Neural cell (in vitro differentiated cells): ENCODE results near the gene SMIM11. TPM values are rescaled to one million over a fixed set of nuclear protein-coding genes. Genes with fewer than 3 reads are reported as not detected.

Experiments
- H2AFZ ChIP-seq: fragments of 200-600, 300-800 bp; sonication (generic), shearing (Covaris generic); 2 replicates; pipeline ENCODE4 v1.6.0; 2014; ENCODE audit warnings: low read depth, mild to moderate bottlenecking, antibody characterized with exemption, low read length, moderate library complexity
- H3F3A ChIP-seq: fragments of 200-600 bp; shearing (Covaris generic); 2 replicates; pipeline ENCODE4 v1.6.1; 2016; ENCODE audit warnings: mild to moderate bottlenecking, moderate library complexity, mixed read lengths, antibody characterized with exemption, low read length; ENCODE audit not compliant: insufficient read depth, poor library complexity, severe bottlenecking
- H3K27ac ChIP-seq: fragments of 200-600, 300-800 bp; sonication (generic), shearing (Covaris generic); 2 replicates; pipeline ENCODE4 v1.5.1; 2014; ENCODE audit warnings: mild to moderate bottlenecking, low read length, moderate library complexity
- H3K27me3 ChIP-seq: fragments of 300-800, 200-600 bp; sonication (generic), shearing (Covaris generic); 2 replicates; pipeline ENCODE4 v1.6.0; 2014; ENCODE audit warnings: mild to moderate bottlenecking, low read depth, low read length, moderate library complexity; ENCODE audit not compliant: insufficient read depth
- H3K36me3 ChIP-seq: fragments of 300-800, 200-600 bp; sonication (generic), shearing (Covaris generic); 2 replicates; pipeline ENCODE4 v1.5.1; 2014; ENCODE audit warnings: mild to moderate bottlenecking, antibody characterized with exemption, low read length, moderate library complexity; ENCODE audit not compliant: insufficient read depth
- H3K4me2 ChIP-seq: fragments of 300-800, 200-600 bp; sonication (generic), shearing (Covaris generic); 2 replicates; pipeline ENCODE4 v1.6.0; 2014; ENCODE audit warnings: mild to moderate bottlenecking, low read length
- H3K4me3 ChIP-seq: fragments of 300-800, 200-600 bp; sonication (generic), shearing (Covaris generic); 2 replicates; pipeline ENCODE4 v1.5.1; 2014; ENCODE audit warnings: mild to moderate bottlenecking, low read length, moderate library complexity
- H3K79me2 ChIP-seq: fragments of 200-600 bp; shearing (Covaris generic); replicated peaks from 2 replicates; pipeline ENCODE4 v1.6.0; 2014; ENCODE audit warnings: mild to moderate bottlenecking, low read length, moderate library complexity; ENCODE audit not compliant: insufficient read depth
- H3K9ac ChIP-seq: fragments of 300-800, 200-600 bp; sonication (generic), shearing (Covaris generic); 2 replicates; pipeline ENCODE4 v1.6.1; 2016; ENCODE audit warnings: mild to moderate bottlenecking, low read length, mixed read lengths
- H3K9me2 ChIP-seq: fragments of 200-600 bp; shearing (Covaris generic); 2 replicates; pipeline ENCODE4 v1.6.1; 2016; ENCODE audit warnings: mild to moderate bottlenecking, low read length, mixed read lengths; ENCODE audit not compliant: insufficient read depth
- H3K9me3 ChIP-seq: fragments of 200-600, 300-800 bp; sonication (generic), shearing (Covaris generic); 2 replicates; pipeline ENCODE4 v1.6.1; 2016; ENCODE audit warnings: mild to moderate bottlenecking, mixed run types, low read length, moderate library complexity, mixed read lengths
- H4K20me1 ChIP-seq: fragments of 200-600 bp; shearing (Covaris generic); 2 replicates; pipeline ENCODE4 v1.6.1; 2016; ENCODE audit warnings: mild to moderate bottlenecking, mixed run types; ENCODE audit not compliant: insufficient read depth
- CTCF ChIP-seq: fragments of 450-650 bp; IDR thresholded peaks from 2 replicates; pipeline ENCODE4 v1.5.1; 2014; ENCODE audit warnings: antibody characterized with exemption, mild to moderate bottlenecking, moderate library complexity; ENCODE audit not compliant: poor library complexity, severe bottlenecking
- EP300 ChIP-seq: fragments of 450-650 bp; conservative IDR thresholded peaks from 2 replicates; pipeline ENCODE4 v1.6.1; 2014; ENCODE audit warnings: antibody characterized with exemption, mild to moderate bottlenecking, moderate library complexity; ENCODE audit not compliant: poor library complexity, severe bottlenecking
- EZH2 ChIP-seq: fragments of 200-600, 300-800 bp; shearing (Covaris generic), sonication (generic); IDR thresholded peaks from 2 replicates; pipeline ENCODE4 v1.6.1; 2014; ENCODE audit warnings: antibody characterized with exemption, low read length, borderline replicate concordance, mild to moderate bottlenecking; ENCODE audit not compliant: insufficient read depth, poor library complexity, severe bottlenecking
- MXI1 ChIP-seq: fragments of 450-650 bp; conservative IDR thresholded peaks from 2 replicates; pipeline ENCODE4 v1.6.1; 2014; ENCODE audit warnings: antibody characterized with exemption, mild to moderate bottlenecking; ENCODE audit not compliant: poor library complexity, severe bottlenecking
- POLR2AphosphoS5 ChIP-seq: IDR thresholded peaks from 2 replicates; pipeline ENCODE4 v1.6.1; 2012
- RAD21 ChIP-seq: fragments of 450-650 bp; conservative IDR thresholded peaks from 2 replicates; pipeline ENCODE4 v1.6.1; 2014; ENCODE audit warnings: antibody characterized with exemption, mild to moderate bottlenecking, moderate library complexity
- REST ChIP-seq: IDR thresholded peaks from 2 replicates; pipeline ENCODE4 v1.6.1; 2012; ENCODE audit warnings: borderline replicate concordance
- SMC3 ChIP-seq: fragments of 450-650 bp; conservative IDR thresholded peaks from 2 replicates; pipeline ENCODE4 v1.6.1; 2014; ENCODE audit warnings: antibody characterized with exemption, mild to moderate bottlenecking, moderate library complexity; ENCODE audit not compliant: poor library complexity
- TAF1 ChIP-seq: IDR thresholded peaks from 2 replicates; pipeline ENCODE4 v1.6.1; 2012; ENCODE audit warnings: low read depth
- polyA plus RNA-seq: library from polyadenylated mRNA; depleted of rRNA; stranded (reverse); fragments of >200 nt; gene quantifications from 2 replicates; pipeline ENCODE4 v1.2.3, GENCODE V29; 2014

SMIM11 gene
- polyA plus RNA-seq, 1 donor from 2014 or later: 100 TPM

- H2AFZ ChIP-seq: no peak overlapping the region
- H3K4me3 ChIP-seq: no peak overlapping the region
- no peaks in the 10 kb centered on the region for H3K27me3 ChIP-seq
- TF ChIP-seq EP300 (no peak), CTCF (peak; percentile 92), SMC3 (peak; percentile 98), TAF1 (no peak), RAD21 (peak; percentile 97), MXI1 (peak; percentile 27)
- no peak overlapping the region for H3K27ac ChIP-seq
- H3K79me2 ChIP-seq: no peaks in the 10 kb centered on the region
- no peaks in the 10 kb centered on the region for H3K36me3 ChIP-seq
- no peaks in the 10 kb centered on the region for H3K9me2 ChIP-seq
- H3F3A ChIP-seq: no peaks in the 10 kb centered on the region
- no peaks in the 10 kb centered on the region for H3K9me3 ChIP-seq
- no peaks in the 10 kb centered on the region for H4K20me1 ChIP-seq
- H3K4me2 ChIP-seq: no peak overlapping the region
- H3K9ac ChIP-seq: no peak overlapping the region
Observed at GRCh38 chr21:34351786-34352241, 23.5 kb upstream of the SMIM11 start.

- Histone ChIP-seq H3K27ac (no peak overlapping the region), H3K27me3 (no peaks in the 10 kb centered on the region), H3K9me3 (no peaks in the 10 kb centered on the region), H3K79me2 (no peaks in the 10 kb centered on the region), H3K4me2 (no peak overlapping the region), H3K4me3 (no peak overlapping the region), H3K9ac (no peak overlapping the region), H2AFZ (no peak overlapping the region), H4K20me1 (no peaks in the 10 kb centered on the region), H3K9me2 (no peaks in the 10 kb centered on the region), H3F3A (no peaks in the 10 kb centered on the region), H3K36me3 (no peaks in the 10 kb centered on the region)
- no peak for TF ChIP-seq SMC3
Observed at GRCh38 chr21:34352556-34352955, 22.8 kb upstream of the SMIM11 start.

- no peak overlapping the region for H3K9ac ChIP-seq
- no peaks in the 10 kb centered on the region for H4K20me1 ChIP-seq
- H3K36me3 ChIP-seq: no peaks in the 10 kb centered on the region
- H3K9me3 ChIP-seq: no peaks in the 10 kb centered on the region
- H3K4me2 ChIP-seq: no peak overlapping the region
- no peak overlapping the region for H3K27ac ChIP-seq
- H3K4me3 ChIP-seq: no peak overlapping the region
- H3K9me2 ChIP-seq: no peaks in the 10 kb centered on the region
- H3K79me2 ChIP-seq: no peaks in the 10 kb centered on the region
- no peaks in the 10 kb centered on the region for H3K27me3 ChIP-seq
- no peak for TF ChIP-seq POLR2AphosphoS5
- no peaks in the 10 kb centered on the region for H3F3A ChIP-seq
- no peak overlapping the region for H2AFZ ChIP-seq
Observed at GRCh38 chr21:34353182-34353581, 22.1 kb upstream of the SMIM11 start.

GRCh38 chr21:34354836-34355235 lies 20.5 kb upstream of the SMIM11 start:
- H2AFZ ChIP-seq: no peak overlapping the region
- TF ChIP-seq EP300: no peak
- no peak for TF ChIP-seq MXI1
- no peak for TF ChIP-seq EZH2
- no peak for TF ChIP-seq REST
- TF ChIP-seq SMC3: no peak
- TF ChIP-seq CTCF: no peak
- no peak for TF ChIP-seq TAF1
- no peak for TF ChIP-seq RAD21
- no peak for TF ChIP-seq POLR2AphosphoS5
- H3K4me3 ChIP-seq: no peak overlapping the region
- H3K4me2 ChIP-seq: no peak overlapping the region
- H3F3A ChIP-seq: no peaks in the 10 kb centered on the region
- no peaks in the 10 kb centered on the region for H3K79me2 ChIP-seq
- no peaks in the 10 kb centered on the region for H4K20me1 ChIP-seq
- H3K9me2 ChIP-seq: no peaks in the 10 kb centered on the region
- no peaks in the 10 kb centered on the region for H3K36me3 ChIP-seq
- H3K9me3 ChIP-seq: no peaks in the 10 kb centered on the region
- no peaks in the 10 kb centered on the region for H3K27me3 ChIP-seq
- no peak overlapping the region for H3K27ac ChIP-seq
- H3K9ac ChIP-seq: no peak overlapping the region
